GM21360 (cell line): ENCODE data around the gene KCNA10.

Experiments
- ATAC-seq: cut with Tn5 transposase; IDR thresholded peaks from one replicate; pipeline ENCODE4 v1.9.1; 2021; ENCODE audit warnings: mild to moderate bottlenecking, moderate library complexity; ENCODE audit not compliant: unreplicated experiment

Gene KCNA10

DNA sequence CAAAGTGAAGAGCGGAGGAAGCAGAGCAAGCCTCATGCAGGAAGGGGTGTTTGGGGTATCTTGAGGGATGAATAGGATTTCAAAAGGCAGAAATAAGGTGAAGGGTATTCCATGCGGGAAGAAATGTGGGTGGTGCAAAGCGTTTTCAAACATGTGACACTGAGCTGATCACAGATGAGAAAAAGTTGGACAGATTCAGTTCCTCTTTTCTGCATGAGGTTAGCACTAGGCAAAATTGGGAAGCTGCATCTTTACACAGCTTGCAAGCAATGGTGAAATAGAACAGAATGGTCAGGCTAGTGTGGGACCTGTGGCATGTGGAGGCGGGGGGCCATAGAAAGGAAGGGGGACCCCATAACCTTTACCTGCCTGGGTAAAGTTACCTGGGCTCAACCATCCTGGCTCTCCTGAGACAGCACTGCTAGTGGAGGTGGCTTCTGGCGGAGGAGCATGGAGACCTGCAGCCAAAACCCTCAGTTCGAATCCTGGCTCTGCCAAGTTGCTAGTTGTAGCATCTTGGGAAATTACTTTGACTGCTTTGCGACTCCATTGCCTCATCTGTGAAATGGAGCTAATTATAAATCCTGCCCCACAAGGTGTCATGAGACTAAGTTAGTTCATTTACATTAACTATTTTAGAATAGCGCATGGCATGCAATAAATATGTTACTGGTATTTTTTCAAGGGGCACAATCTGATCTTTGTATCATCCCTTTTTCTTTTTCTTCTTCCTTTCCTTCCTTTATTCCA is 16.4 kb downstream of the KCNA10 start:
- ATAC-seq, result no peak

DNA sequence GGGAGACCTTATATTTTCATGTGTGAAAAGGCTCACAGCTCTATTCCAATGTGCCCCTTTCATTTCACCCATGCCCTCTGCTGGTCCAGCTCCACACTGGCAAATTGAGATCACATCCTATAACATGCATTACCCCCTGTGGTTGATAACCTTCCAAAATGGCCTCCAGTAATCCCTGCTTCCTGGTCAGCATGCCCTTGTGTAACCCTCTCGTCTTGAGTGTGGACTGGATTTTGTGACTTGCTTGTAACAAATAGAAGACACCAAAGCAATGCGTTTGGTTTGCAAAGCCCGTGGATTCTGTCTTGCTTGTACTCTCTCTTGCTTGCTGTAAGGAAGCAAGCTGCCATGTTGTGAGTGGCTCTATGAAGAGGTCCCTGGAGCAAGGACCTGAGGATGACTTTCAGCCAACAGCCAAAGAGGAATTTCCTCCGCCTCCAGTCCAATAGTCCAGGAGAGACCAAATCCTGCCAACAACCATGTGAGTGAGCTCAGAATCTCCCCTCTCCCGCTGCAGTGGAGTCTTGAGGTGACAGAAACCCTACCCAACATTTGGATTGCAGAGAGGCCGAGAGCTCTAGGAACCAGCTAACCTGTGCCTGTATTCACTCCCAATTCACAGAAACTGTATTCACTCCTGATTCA is 17.4 kb downstream of the KCNA10 start:
- no peak for ATAC-seq

DNA sequence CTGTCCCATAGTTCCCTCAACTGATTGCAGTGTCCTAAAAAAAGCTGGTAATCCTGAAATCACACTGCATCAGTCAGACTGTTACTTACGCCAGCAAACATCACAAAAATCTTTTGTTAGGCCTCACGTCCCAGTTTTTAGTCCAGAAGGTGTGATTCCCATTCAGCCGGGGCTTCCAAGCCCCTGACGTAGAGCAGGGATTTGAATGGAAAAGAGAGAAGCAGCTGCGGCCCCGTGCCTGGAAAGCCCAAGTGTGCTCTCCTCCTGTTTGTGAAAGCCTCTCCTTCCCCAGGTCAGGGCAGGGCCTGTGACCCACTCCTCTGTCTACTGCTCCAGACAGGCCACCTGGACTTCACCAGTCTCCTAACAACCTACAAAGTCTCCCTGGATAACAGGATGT is 20.7 kb downstream of the KCNA10 start:
- ATAC-seq, result no peak

DNA sequence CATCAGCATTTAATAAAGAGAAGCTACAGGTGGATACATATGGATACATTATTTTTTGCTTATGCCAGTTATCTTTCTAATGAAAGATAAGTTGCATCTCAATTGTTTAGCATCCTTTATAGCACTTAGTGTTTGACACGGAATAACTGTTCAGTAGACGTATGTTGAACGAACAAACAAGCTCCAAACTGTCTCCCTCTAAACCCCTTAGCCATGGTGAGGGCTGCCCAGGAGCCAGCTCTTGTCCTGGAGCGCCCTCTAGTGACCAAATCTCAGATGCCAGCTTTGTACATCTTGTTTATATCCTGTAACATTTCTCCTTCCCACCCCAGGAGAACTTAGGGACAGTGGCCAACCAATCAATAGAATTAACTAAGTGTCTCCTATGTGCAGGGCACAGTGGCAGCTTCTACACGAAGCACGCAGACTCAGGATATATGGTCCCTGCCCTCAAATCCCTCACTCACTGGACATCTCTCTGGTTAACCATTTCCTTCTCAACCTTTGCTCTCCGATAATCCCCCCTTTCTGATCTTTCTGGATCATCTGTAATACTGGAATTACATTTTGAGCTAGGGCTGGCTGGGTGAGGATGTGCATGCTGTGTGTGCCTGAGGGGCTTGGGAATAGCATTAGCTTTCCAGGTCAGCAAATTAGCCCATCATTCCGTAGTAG is 22.9 kb downstream of the KCNA10 start:
- ATAC-seq, result no peak

DNA sequence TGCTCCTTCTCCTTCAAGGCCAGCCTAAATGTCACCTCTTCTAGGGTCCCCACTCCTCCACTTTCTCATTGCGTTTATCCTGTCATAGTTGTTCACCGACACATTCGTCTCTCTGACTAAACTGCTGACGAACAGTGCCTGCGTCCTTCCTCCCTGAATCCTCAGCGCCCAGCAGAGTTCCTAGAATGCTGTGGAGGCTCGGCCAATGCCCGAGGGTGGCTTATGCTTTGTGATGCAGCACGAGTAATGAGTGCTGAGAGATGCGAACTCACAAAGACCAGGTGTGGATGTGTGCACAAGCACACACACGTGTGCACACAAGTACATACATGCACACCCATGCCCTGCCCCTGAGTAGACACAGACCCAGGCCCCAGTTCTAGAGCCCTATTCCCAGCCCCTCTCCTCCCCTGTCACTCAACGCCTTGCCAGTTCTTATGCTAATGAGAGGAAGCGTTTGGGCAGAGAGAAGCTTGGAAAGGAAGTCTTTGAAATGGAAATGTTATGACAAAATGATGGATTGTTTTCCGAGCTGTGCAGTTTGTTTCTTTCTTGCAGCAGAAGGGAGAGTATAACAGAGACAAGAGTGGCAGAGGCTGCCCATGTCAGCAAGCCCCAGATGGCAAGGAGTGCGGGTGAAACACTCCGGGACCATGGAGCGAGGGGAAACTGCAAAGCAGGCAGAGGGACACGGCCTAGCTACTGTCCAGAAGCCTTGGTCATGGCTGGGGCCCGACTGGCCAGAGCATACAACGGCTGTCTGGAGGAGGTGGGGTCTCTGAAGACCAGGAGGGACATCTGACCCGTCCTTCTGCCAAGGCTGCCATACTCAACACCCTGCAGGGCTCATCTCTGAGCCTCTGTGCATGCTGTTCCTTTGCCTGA is 24.2 kb downstream of the KCNA10 start:
- ATAC-seq, result no peak

DNA sequence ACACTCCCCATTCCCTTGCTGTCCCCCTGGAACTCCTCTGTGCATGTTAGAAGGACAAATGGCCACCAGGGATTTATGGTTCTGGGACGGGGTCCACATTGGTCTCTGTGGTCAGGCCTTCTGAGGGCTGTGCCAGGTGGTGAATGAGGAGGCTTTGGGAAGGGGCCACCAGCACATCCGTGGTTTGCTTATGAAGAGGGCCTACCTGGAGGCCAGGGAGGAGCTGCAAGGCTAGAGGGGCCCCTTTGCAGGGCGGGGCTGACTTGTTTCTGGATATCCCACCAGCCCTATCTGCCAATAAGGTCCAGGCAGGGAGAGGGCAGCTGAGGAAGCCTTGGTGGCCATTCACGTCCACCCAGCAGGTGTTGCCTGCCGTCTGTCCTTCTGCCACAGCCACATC is 24.9 kb downstream of the KCNA10 start:
- ATAC-seq, result no peak

DNA sequence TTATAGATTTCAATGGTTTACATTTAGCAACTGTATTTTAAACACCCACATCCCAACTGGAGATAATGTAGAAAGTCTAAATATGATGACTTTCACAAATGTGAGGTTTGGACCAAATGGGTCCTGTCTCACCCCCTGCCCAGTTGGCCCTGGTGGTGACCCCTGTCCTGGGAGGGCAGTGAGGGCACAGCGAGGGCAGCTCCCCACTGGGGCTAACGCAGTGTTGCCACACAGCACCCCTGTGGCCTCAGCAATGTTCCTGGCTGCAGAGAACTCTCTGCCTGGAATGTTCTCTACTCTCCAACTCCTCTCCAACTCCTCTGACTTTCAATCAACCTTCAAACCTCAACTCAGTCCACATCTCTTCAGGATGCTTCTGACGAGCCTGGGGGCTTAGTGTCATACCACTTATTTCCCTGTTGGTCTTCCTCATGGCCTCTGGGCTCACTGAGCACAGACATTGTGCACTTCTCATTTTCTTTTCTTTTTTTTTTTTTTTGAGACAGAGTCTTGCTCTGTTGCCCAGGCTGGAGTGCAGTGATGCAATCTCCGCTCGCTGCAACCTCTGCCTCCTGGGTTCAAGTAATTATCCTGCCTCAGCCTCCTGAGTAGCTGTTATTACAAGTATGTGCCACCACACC is 25.8 kb downstream of the KCNA10 start:
- no peak for ATAC-seq

DNA sequence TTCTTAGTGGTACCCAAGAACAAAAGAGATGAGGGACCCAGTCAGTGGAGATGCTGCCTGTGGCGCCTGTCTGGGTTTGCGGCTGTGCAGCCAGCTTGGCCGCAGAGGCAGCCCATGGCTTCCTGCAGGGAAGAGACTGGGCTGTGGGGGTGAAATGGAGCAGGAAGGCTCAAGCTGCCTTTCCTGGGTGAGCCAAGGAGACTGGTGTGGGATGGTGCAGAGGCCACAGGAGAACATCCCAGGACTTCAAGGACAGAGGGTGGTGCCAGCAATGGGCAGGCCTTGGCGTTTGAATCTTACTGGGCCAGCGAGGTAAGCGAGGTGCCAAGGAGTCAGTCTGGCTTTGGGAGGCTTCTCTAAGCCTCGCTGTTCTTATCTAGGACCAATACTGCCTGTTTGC is 26.4 kb downstream of the KCNA10 start:
- ATAC-seq, result no peak

DNA sequence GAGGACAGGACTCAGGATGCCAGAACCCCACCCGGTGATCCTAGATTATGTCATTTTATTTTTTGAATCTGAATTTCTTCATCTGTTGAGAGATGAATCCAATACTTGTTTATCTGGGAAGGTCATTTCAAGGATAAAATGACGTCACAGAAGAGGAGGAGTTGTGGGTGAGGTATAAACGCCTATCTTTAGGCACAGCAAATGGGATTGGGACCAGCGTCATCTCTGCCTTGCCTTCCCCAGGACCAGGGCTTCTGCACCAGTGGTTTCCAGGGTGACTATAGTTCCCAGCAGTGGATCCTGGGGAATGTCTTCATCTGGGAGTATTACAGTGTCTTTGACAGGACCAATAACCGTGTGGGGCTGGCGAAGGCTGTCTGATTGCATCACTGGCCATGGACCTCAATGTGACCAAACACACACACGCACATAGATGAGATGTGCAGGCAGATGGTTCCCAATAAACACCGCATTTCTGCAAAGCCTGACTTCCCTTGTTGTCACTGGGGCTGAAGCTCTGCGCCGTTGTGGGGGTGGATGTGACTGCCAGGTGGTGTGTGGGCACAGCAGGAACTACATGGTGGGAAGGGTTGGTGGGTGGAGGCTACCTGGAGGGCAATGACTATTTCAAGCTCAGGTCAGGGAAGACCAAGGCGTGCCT is 28.1 kb downstream of the KCNA10 start:
- ATAC-seq, result no peak

DNA sequence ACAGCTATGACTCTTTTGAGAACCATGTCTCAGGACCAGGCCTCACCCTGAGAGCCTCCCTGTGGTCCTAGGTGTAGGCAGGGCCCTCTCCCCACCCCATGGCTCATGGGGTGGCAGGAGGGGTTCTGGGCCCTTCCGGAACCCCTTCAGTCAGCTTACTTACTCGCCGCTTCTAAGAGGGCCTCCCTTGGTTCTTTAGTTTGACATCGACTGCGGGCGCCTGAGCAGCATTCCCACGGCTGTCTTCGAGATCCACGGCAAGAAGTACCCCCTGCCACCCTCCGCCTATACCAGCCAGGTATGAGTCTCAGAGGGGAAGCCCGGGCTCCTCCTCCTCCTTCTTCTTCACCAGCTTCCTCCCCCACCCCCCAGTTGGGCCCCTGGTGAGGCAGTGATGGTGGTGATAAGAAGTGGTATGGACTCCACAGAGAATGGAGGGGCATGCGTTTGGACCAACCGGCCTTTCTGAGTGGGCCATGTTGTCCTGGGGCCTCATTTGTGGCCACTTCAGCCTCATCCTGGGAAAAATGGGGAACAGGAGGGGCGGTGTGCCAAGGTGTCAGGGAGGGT is 28.9 kb downstream of the KCNA10 start:
- ATAC-seq, result no peak

DNA sequence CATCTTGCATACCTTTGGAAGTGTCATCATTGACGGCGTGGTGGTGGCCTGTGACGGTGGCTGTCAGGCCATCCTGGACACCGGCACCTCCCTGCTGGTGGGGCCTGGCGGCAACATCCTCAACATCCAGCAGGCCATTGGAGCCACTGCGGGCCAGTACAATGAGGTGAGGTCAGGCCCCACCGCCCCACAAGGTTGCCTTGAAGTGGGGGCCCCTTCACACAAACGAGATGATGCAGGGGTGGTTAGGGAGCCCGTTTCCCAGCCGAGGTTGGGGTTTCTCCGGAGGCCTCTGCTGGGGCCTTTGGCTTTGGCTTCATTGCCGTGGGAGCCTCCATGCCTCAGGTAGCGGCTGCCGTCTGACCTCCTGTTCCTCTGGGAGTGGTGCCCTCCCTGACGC is 29.6 kb downstream of the KCNA10 start:
- ATAC-seq, result no peak

DNA sequence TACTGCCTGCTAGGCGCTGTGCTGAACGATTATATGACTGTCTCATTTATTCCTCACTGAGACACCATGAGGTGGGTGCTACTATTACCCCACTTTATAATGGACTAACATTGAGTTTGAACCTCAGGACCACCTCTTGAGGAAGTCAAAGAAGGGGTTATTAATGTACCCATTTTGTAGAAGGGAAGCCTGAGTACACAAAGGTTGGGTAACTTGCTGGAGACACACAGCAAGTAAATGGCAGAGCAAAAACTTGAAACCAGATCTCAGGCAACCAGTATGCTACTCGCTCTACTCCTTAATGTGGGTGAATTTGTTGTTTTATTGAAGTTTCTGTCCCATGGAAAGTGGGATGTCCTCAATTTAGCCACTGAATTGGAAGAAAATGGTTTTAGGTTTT is 30.1 kb downstream of the KCNA10 start:
- ATAC-seq, result no peak

DNA sequence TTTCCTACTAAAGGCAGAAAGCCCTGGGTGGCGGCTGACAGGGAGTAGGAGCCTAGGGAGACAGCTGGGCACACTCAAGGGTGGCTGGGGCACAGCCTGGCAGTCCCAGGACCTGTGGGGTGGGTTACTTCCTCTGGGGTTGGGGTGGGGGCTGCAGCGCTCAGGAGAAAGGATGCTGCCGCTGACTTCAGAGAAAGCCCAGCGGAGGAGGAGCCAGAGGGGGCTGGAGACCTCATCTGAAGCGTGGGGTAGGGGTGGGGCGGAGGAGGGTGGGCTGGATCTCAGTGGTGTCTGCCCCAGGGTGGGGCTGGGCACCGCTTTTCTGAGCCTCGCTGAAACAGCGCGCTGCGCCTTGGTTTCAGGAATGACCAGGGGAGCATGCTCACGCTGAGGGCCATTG is 30.8 kb downstream of the KCNA10 start:
- ATAC-seq, result no peak

DNA sequence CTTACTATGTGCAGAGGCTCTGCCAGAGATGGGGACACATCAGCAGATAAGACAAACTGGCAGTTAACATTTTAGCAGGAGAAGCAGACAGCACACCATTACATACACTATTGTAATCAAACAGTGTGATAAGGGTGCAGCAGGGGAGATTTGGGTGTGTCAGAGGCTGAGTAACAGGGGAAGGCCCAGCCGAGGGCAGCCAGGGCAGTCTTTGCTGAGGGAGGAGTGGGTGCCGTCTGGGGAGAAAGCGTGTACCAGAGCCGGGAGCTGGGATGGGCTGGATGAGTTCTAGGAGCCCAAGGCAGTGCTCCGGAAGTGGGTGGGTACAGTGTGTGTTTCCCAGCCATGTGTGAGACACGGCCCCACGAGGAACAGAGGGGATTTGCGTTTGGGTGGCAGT is 31.2 kb downstream of the KCNA10 start:
- ATAC-seq, result no peak

DNA sequence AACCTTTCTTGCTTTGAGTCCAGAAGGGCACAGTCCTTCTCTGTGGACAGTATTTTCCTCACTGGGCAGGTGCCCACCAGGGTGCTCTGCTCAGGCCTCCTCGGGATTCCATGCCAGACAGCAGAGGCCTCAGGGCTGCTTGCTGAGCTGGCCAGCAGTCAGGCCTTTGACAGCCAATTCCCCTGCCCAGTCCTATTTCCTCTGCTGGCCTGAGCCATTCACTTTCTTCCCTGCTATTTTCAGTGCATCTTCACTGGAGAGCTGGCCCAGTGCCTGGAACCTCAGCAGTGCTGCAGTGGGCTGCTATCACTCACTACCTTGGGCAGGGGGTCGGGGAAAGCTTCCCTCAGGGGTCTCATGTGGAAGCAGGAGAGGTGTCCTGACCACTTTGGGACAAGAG is 33.2 kb downstream of the KCNA10 start:
- ATAC-seq, result no peak

DNA sequence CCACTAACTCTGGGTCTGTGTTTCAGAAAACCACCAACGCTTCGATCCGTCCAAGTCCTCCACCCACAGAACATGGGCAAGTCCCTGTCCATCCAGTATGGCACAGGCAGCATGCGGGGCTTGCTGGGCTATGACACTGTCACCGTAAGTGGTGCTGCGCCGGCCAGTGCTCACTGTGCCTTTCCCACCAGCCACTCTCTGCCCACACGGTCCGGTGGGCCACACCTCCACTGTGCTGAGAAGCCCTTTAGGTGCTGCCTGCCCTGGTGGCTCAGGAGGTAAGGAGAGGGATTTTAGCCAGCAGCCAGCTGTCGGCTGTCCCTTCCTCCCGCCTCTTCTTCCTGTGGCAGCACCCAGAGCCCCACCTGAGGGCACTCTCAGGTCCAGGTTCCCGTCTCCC is 34.2 kb downstream of the KCNA10 start:
- ATAC-seq, result no peak

DNA sequence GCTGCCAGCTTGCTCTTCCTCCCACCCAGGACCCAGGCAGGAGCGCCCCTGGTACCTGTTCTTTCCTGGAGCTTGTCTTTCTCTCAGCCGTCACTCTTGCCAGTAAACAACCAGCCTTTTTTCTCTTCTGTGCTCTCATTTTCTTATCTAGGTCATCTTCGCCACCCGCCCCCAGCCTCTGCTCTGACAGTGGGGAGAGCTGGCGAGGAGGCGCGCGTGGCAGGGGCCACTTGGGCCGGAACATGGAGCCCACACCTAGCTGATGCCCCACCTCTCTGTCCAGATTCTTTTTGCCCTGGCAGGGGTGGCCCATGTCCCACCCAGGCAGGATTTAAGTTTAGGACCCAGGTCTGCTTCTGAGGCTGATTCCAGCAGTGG is 35.7 kb downstream of the KCNA10 start:
- ATAC-seq, result no peak

DNA sequence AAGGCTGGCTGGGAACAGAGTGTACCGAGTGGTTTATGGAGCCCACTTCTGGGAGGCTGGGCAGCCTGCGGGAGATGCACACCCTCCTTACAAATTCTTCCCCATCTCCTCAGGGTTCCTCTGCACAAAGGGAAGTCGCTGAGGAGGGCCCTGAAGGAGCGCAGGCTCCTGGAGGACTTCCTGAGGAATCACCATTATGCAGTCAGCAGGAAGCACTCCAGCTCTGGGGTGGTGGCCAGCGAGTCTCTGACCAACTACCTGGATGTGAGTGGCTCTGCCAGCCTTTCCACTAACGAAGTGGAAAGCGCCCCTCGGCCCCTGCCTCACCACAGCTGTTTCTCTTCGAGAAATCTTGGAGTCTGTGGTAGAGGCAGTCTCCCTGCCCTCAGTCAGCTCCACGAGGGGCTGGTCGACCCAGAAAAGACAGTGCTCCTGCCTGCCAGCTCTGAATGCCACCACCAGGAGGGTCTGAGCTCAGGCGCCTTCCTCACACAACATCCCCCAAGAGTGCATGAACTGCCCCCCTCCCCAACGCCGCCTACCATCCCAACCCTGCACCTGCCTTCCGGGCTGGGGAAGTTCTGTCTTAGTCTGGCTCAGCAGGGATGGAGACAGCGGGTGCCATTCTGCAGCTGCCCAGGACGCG is 36.2 kb downstream of the KCNA10 start:
- ATAC-seq, result no peak

DNA sequence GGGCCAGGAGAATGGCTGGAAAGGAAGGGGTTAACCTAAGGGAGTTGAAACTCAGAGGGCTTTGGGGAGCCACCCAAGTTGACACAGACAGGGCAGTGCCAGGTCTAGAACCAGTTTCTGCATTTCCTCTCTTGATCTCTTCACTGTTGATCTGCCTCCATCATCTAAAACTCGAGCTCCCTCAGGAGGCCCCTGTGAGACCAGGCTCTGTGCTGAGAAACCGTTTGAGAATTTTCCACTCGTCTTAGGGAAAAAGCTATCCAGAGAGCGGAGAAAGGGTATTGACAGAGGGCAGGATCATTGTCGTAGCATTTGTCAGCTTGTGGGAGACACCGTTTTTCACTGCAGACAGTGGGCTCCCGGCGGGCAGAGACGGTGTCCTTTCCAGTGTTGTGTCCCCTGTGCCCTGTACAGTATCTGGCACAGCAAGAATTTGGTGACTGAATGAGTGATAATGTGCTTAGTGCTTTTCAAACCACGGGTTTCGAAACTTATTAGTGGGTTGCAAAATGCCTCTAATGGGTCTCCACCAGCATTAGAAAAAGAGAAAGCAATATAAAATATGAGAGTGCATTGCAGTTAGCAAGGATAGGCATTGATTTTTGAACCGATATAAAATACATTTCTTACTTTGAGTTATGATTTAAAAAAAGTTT is 36.9 kb downstream of the KCNA10 start:
- ATAC-seq, result no peak
